Right lobe of liver (tissue), 6 donors: ENCODE measurements around the gene TAOK3. TPM values are rescaled to one million over a fixed set of nuclear protein-coding genes. Genes with fewer than 3 reads are reported as not detected.

ENCODE experiments used
- ATAC-seq, 4 donors: fragments of 200-7000 bp; cut with Tn5 transposase; one replicate each; pipeline ENCODE4 v1.9.1; 2020; ENCODE audit warnings: mild to moderate bottlenecking in 4 of 4, moderate library complexity in 4 of 4
- DNase-seq, 3 donors: peaks; one replicate each; pipeline ENCODE4 v3.0.0-alpha.2; 2020
- H3K27ac ChIP-seq, 3 donors: fragments of 200-600 bp; one replicate each; pipeline ENCODE4 v1.8.0; 2022
- H3K27me3 ChIP-seq, 2 donors: fragments of 200-600 bp; one replicate each; pipeline ENCODE4 v1.8.0; 2022
- H3K36me3 ChIP-seq, 4 donors: fragments of 200-600 bp; sonication (generic) in 1 of 4; one replicate each; pipeline versions ENCODE4 v1.5.1 to v1.8.0; 2017 to 2022; ENCODE audit warnings: control low read depth in 1 of 4
- H3K4me1 ChIP-seq, 4 donors: fragments of 200-600 bp; sonication (generic) in 1 of 4; one replicate each; pipeline versions ENCODE4 v1.5.1 to v1.8.0; 2017 to 2022; ENCODE audit warnings: control low read depth in 1 of 4
- H3K4me3 ChIP-seq, 3 donors: fragments of 200-600 bp; one replicate each; pipeline ENCODE4 v1.8.0; 2022
- H3K9me3 ChIP-seq, 4 donors: fragments of 200-600 bp; sonication (generic) in 1 of 4; one replicate each; pipeline versions ENCODE4 v1.5.1 to v1.8.0; 2017 to 2022; ENCODE audit warnings: control low read depth in 1 of 4
- POLR2A ChIP-seq: fragments of 450-650 bp; IDR thresholded peaks from one replicate; pipeline ENCODE4 v1.6.1; 2017; ENCODE audit warnings: antibody characterized with exemption, mild to moderate bottlenecking
- WGBS: methylation state at CpG from one replicate; pipeline ENCODE4 v1.1.6; 2018; ENCODE audit warnings: low coverage, low lambda C conversion rate; ENCODE audit not compliant: insufficient coverage; ENCODE audit errors: missing lambda C conversion rate; 5-methylcytosine and 5-hydroxymethylcytosine counted together
- intact Hi-C, 2 donors: fragments of 100-400 bp; cut with DNase I; formaldehyde crosslinking; loops; one replicate each; pipeline versions ENCODE4 v1.11.2 to v1.14.1; 2022
- total RNA-seq, 6 experiments: library from RNA; depleted of rRNA in 2 of 6; stranded (reverse); fragments of >200 nt in 2 of 6; fragmentation: NEBNext Ultra II Directional in 3 of 6; extraction: Animal tissue kit (Norgen Biotek cat#: 25700) in 3 of 6; gene quantifications; one replicate each; pipeline versions ENCODE4 v1.1.0 to v1.2.4, GENCODE V29; 2016 to 2023
- TF ChIP-seq, protein P1 (sequence below), 4 donors: fragments of 200-600 bp in 3 of 4; fragments of 450-650 bp in 1 of 4; IDR thresholded peaks; one replicate each; pipeline versions ENCODE4 v1.5.1 to v1.8.0; 2016 to 2022; ENCODE audit warnings: antibody characterized with exemption in 4 of 4, mild to moderate bottlenecking in 2 of 4
- donor health status: DM: no; HTN: yes; CAD: no.
- donor health status: DM: no; HTN: no; CAD: no.
- donor health status: DM: no; HTN: no; CAD: no.
- donor health status: DM: no; HTN: yes; CAD: no.
- donor health status: DM: no; HTN: yes; CAD: no.

Gene TAOK3
- total RNA-seq, 6 experiments from 2014 or later: 12.2 to 21.9 (median 17.7) TPM

DNA sequence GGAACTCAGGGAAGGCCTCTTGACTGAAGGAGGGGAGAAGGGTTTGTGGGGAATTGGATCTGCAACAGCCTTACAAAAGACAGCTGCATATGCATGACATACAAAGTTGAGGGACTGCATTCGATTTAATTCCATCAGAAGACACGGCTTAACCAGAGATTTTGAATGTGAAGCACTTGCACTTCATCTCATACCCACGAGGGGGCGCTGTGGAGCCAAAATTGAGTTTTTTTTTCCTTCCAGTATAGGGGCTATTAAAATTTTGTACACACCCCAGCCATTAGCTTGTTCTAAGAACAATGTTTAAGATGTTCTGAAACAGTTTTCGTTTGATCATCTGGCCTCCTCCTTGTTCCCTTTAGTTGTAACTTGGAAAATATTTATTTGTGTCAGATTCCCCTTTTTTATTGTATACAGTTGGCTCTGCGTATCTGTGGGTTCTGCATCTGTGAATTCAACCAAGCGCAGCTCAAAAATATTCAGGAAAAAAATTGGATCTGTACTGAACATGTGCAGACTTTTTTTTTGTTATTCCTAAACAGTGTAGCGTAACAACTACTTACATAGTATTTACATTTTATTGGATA is 5.3 kb upstream of the TAOK3 start:
- DNase-seq (peak in 2 of 3 donors; percentile 45 to 64), ATAC-seq (no peak)
- no peaks in the 10 kb centered on the region for H3K27me3 ChIP-seq
- H3K4me3 ChIP-seq: peak overlapping the region; percentile 93 to 100 (median 98)
- H3K4me1 ChIP-seq: peaks cover 0 to 15% (median 3%) of the 10 kb centered on the region in 4 donors
- H3K9me3 ChIP-seq: no peaks in the 10 kb centered on the region
- TF ChIP-seq, protein P1, sequence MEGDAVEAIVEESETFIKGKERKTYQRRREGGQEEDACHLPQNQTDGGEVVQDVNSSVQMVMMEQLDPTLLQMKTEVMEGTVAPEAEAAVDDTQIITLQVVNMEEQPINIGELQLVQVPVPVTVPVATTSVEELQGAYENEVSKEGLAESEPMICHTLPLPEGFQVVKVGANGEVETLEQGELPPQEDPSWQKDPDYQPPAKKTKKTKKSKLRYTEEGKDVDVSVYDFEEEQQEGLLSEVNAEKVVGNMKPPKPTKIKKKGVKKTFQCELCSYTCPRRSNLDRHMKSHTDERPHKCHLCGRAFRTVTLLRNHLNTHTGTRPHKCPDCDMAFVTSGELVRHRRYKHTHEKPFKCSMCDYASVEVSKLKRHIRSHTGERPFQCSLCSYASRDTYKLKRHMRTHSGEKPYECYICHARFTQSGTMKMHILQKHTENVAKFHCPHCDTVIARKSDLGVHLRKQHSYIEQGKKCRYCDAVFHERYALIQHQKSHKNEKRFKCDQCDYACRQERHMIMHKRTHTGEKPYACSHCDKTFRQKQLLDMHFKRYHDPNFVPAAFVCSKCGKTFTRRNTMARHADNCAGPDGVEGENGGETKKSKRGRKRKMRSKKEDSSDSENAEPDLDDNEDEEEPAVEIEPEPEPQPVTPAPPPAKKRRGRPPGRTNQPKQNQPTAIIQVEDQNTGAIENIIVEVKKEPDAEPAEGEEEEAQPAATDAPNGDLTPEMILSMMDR (IDR thresholded peaks at IDR 0.05): peak; percentile 92 to 99 (median 97)
- no peak for TF ChIP-seq POLR2A
- intact Hi-C loops: loop anchor here (5.0 to 10.0 kb wide), 3 partner anchors 193 to 253 kb away; no protein-coding TSS in a partner anchor
- peaks cover 0 to 19% (median 12%) of the 10 kb centered on the region in 4 donors for H3K36me3 ChIP-seq
- no peak overlapping the region for H3K27ac ChIP-seq
- WGBS: 35% methylated on average over 8 of the region's 8 CpGs

DNA sequence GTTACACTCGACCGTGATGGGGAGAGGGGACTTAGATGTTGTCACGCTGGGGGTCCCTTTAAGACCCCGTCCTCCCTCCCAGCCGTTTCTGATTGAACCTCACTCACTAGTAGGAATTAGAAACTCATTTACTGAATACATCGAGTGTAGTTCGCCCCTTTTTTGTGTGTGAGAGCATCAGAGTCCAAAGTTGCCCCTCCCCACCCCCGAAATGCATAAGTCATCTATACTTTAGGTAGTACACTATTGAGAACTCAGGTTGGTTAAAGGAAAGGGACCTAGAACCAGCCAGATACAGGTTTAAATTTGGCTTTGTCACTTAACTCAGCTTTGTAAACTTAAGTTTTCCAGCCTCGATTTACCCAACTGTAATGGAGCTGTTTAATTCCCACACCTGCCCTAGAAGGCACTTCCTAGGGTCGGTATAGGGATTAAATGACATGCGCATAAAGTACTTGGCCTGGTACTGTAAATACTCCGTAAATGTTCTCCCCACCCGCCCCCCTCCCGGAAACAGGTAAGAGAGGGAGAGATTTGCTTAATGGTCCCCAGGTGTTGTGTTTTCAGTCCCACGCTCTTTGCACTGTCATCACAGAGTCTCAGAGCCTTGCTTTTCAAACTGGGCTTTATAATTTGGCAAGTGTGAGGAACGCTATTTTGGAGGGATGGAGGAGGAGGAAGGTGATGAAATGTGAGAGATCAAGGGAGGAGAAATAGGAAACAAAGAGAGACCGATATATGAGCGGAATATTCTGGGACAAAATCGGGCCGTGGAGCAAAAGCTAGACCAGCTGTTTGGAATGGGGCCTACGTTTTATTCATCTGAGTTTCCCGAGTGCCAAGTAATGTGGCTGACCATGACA is 4.5 kb upstream of the TAOK3 start:
- intact Hi-C loops: loop anchor here (5.0 to 10.0 kb wide), 3 partner anchors 192 to 252 kb away; no protein-coding TSS in a partner anchor
- Histone ChIP-seq H3K9me3 (no peaks in the 10 kb centered on the region), H3K4me3 (peak overlapping the region; percentile 93 to 100 (median 98)), H3K36me3 (peaks cover 0 to 17% (median 11%) of the 10 kb centered on the region in 4 donors), H3K27me3 (no peaks in the 10 kb centered on the region), H3K27ac (peak overlapping the region; percentile 94 to 98 (median 95)), H3K4me1 (peaks cover 0 to 15% (median 3%) of the 10 kb centered on the region in 4 donors)
- no peak for TF ChIP-seq POLR2A
- TF ChIP-seq, protein P1 (IDR thresholded peaks at IDR 0.05): no peak
- DNase-seq (no peak), ATAC-seq (no peak)
- WGBS: 2% methylated on average over 19 of the region's 22 CpGs

DNA sequence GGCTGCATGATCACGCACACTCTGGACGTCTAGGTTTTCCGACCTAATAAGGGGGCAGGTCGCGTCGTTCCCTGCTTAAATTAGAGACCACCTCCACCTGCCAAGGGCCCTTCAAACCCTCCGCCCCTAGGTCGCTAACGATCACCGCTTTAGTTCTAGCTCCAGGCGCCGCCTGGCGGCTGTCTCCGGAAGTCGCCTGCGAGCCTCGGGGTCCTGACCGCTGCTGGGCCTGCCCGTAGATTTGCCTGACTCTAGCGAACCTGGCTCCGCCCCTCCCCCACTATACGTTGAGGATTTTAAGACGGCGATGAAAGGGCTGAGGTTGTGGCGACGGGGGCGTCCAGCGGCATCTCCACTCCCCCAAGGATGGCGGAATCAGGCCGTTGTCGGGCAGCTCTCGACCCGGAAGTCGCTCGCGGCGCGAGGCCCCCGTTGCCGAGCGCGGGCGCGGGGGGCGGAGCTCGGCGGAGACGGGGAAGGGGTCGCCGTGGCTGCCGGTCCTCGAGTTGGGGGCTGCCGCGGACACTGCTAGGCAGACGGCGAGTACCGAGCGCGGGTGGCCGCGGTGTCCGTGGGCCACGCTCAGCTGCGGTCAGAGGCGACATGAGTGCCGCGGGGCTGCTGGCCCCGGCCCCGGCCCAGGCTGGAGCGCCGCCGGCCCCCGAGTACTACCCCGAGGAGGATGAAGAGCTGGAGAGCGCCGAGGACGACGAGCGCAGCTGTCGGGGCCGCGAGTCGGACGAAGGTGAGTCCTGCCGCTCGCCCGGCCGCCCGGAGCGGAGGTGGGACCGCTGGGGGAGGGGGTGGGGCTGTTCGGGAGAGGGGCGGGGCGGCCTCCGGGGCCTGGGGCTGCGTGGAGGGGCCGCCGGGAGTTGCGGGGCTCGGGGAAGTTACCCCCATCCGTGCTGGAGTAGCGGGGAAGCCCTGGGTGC is 3.6 kb upstream of the TAOK3 start, which contains the start of gene SUDS3:
Gene SUDS3, plus strand, starts transcription at position 467 of the 932 bp plus-strand sequence. Its CDS starts 137 bp downstream, at position 604.
- intact Hi-C loops: loop anchor here (5.0 to 10.0 kb wide), 3 partner anchors 192 to 252 kb away; no protein-coding TSS in a partner anchor
- peaks cover 0 to 15% (median 3%) of the 10 kb centered on the region in 4 donors for H3K4me1 ChIP-seq
- peak within 1 kb of the TSS; percentile 94 to 98 (median 95) for H3K27ac ChIP-seq
- H3K9me3 ChIP-seq: no peaks in the 10 kb centered on the region
- peak; percentile 55 to 64 (median 58) for ATAC-seq
- no peaks in the 10 kb centered on the region for H3K27me3 ChIP-seq
- H3K4me3 ChIP-seq: peak within 1 kb of the TSS; percentile 93 to 100 (median 98)
- 0% methylated on average over 6 of the region's 102 CpGs for WGBS
- H3K36me3 ChIP-seq: peaks cover 0 to 11% (median 7%) of the 10 kb centered on the region in 4 donors
- DNase-seq: peak; percentile 92 to 93 (median 93)
- peak; percentile 40 for TF ChIP-seq POLR2A
- TF ChIP-seq, protein P1 (IDR thresholded peaks at IDR 0.05): peak; percentile 92 to 99 (median 94)

DNA sequence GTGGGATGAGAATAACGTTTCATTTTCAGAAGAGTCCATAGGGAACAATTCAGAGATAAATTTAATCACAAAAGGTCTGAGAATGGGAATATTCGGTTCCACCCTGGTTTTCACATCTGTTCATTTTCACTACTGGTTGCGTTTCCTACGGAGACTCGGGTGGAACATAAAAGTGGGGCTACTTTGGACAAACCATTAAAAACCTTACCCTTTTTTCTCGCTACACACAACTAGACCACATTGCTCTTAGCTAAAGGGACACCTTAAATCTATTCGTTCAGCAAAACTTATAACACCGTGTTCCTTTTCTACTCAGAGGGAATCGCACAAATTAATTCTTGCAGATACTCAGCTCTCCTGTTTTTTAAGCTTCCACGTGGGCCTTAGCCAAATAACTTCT is 2.6 kb upstream of the TAOK3 start:
- Histone ChIP-seq H3K9me3 (no peaks in the 10 kb centered on the region), H3K4me1 (peaks cover 0 to 21% (median 3%) of the 10 kb centered on the region in 4 donors), H3K36me3 (peaks cover 0 to 5% (median 0%) of the 10 kb centered on the region in 4 donors), H3K4me3 (peak overlapping the region; percentile 54 to 100 (median 98)), H3K27me3 (no peaks in the 10 kb centered on the region), H3K27ac (peak overlapping the region; percentile 94 to 98 (median 95))
- TF ChIP-seq, protein P1 (IDR thresholded peaks at IDR 0.05): no peak
- TF ChIP-seq POLR2A: no peak
- intact Hi-C loops: loop anchor here (5.0 to 10.0 kb wide), 3 partner anchors 191 to 251 kb away; no protein-coding TSS in a partner anchor
- DNase-seq (no peak), ATAC-seq (no peak)
- 55% methylated on average over 10 of the region's 10 CpGs for WGBS
